HG02981 (cell line): Measurements from ENCODE around the gene GNAI3.
"Not testable (repeated sequence)": the region's sequence is repeated elsewhere in the genome, so short reads cannot be mapped to it uniquely, and the experiment has no call there.

Experiments used
- ATAC-seq: cut with Tn5 transposase; IDR thresholded peaks from one replicate; pipeline ENCODE4 v1.9.1; 2021; ENCODE audit warnings: mild to moderate bottlenecking, moderate library complexity; ENCODE audit not compliant: unreplicated experiment

GNAI3 gene

GRCh38 chr1:109657395-109657794 lies 109.0 kb downstream of the GNAI3 start:
- no peak for ATAC-seq

- ATAC-seq: no peak
These were observed 109.6 kb downstream of the GNAI3 start for GRCh38 chr1:109657970-109658369.

- ATAC-seq: no peak
These were observed 110.2 kb downstream of the GNAI3 start for GRCh38 chr1:109658533-109659042.

GRCh38 chr1:109659145-109659544 lies 110.7 kb downstream of the GNAI3 start:
- ATAC-seq: no peak

- ATAC-seq: no peak
These were observed 111.7 kb downstream of the GNAI3 start for GRCh38 chr1:109659997-109660690.

GRCh38 chr1:109660691-109661026 lies 112.2 kb downstream of the GNAI3 start:
- not testable (repeated sequence) for ATAC-seq

- ATAC-seq: no peak
These were observed 113.0 kb downstream of the GNAI3 start for GRCh38 chr1:109661391-109661790.

- ATAC-seq: no peak
These were observed 116.3 kb downstream of the GNAI3 start for GRCh38 chr1:109664671-109665070.

- peak; percentile 87 for ATAC-seq
These were observed 119.2 kb downstream of the GNAI3 start, which contains the start of gene GSTM2 for GRCh38 chr1:109667452-109668122. Gene GSTM2 (plus strand): TSS chr1:109668057. CDS start chr1:109668116, 59 bp downstream.
